GM12891 (cell line): Measurements from ENCODE around the gene ROBO2.

Experiments
- PAX5 ChIP-seq: IDR thresholded peaks from 2 replicates; pipeline ENCODE4 v1.6.1; 2011; ENCODE audit warnings: low read length, moderate library complexity, mild to moderate bottlenecking; ENCODE audit not compliant: insufficient read depth, severe bottlenecking
- POLR2A ChIP-seq: IDR thresholded peaks from 2 replicates; pipeline ENCODE4 v1.6.1; 2011; ENCODE audit warnings: low read depth, low read length, control low read depth
- POLR2AphosphoS5 ChIP-seq: IDR thresholded peaks from 2 replicates; pipeline ENCODE4 v1.6.1; 2011; ENCODE audit warnings: low read depth, low read length, control low read depth
- TAF1 ChIP-seq: IDR thresholded peaks from 2 replicates; pipeline ENCODE4 v1.6.1; 2011; ENCODE audit warnings: low read depth, low read length, control low read depth

DNA sequence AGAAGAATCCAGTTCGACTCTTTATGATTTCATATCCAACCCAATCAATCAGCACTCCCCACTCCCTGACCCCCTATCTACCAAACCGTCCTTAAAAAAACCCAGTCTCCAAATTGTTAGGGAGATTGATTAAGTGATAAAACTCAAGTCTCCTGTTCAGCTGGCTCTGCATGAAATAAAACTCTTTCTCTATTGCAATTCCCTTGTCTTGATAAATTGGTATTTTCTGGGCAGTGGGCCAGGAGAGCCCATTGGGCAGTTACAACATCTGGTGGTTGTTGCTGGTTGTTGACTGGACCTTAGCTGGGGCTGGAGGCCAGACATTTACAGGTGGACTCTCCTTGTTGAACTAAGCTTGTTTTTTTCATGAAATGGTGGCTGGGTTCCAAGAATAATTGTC, 642.3 kb downstream of the ROBO2 start:
- TF ChIP-seq POLR2AphosphoS5 (no peak), TAF1 (no peak), POLR2A (no peak), PAX5 (no peak)
